AG20443 (cell line): ENCODE measurements around the gene GALNT2.

Source experiments
- DNase-seq: peaks from one replicate; pipeline ENCODE4 v3.0.0; 2012; ENCODE audit warnings: low spot score, mixed read lengths

The GALNT2 gene

DNA sequence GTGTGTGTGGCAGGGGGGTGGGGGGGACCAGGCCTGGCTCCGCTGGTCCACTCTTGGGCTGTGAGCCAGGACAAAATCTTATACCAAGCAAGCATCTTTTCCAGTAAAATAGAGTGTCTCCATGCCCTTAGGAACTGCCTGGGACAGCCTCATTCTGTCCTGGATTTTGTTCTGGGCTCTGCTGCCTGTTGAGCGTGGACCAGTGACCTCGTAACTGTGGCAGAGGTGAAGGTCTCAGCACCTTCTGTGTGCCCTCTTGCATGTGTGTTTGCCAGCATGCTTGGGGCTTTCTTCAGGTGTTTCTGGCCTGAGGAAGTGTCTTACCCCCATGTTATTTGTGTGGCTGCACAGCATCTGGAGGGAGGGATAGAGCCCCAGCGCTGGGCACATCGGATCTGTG lies 45.7 kb downstream of the GALNT2 start:
- DNase-seq, result no peak

DNA sequence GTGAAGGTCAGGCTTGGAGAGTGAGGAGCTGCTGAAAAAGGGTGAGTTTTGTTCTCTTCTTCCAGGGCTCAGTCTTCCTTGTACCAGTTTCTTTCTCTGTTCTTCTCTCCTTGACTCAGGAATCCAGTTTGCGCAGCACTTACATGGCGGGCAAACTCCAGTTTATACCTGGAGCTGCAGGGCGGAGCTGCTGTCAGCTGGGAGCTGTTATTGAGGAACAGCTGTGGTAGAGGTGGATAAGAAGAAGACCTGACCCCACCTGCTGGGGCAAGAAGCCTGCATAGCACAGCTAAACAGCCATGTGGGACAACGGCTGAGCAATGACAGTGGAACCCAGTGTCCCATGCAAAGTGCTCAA lies 46.2 kb downstream of the GALNT2 start:
- no peak for DNase-seq

DNA sequence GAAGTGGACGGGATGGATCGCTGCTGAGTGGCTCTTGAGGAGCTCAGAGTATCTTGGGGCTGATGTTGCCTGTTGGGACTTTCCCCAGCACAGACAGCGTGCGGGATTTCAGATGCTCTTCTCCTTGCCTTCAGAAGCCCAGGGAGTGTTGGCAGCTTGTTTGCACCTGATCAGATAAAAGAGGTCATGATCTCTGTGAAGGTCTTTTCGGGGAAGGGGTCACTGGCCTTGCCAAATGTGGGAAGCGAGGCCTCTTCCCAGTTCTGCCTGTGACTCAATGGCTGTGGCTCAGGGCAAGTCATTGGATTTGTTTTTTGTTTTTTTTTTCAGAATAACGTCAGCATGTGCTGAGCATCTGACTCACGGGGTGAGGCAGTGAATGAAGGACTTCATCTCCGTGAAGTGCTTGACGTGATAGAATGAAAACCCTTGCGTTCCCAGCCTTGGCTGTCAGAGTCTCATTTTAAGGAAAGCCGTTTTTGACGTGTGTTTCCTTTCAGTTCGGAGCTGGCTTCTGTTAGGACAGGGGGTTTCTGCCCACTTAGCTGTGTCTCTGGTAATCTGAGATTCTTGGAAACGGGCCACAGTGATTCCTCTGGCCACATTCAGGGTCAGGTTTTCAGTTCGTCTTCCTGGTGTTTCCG lies 46.7 kb downstream of the GALNT2 start:
- DNase-seq, result peak; percentile 91

DNA sequence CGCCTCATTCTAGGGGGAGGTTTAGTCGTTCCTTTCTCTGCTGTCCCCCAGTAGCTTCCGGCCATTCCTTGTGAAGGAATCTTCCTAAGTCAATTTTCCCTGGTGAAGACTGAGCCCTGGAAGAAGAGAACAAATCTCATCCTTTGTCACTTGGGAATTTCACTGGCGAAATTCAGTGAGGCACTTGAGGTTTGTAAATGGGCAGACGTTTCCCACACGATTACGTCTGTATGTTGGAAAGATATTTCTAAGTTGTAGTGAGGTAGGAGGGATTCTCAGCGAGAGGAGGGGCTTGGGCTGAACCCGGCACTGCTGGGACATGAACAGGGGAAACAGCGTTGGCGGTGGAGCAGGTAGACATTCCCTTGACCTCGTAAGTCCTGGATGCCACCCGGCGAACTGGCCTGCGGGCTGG lies 47.2 kb downstream of the GALNT2 start:
- DNase-seq, result no peak

DNA sequence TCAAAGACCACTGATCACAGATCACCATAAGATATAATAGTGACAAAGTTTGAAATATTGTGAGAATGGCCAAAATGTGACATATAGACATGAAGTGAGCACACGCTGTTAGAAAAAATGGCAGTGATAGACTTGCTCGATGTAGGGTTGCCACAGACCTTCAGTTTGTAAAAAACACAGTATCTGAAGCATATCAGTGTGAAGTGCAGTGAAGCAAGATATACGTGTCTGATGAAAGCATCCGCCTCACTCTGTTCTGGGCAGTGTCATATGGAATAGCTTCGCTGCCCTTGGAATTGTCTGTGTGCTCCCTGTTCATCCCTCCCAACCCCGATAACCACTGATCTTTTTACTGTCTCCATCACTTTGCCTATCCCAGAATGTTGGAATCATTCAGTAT lies 50.7 kb downstream of the GALNT2 start:
- no peak for DNase-seq

DNA sequence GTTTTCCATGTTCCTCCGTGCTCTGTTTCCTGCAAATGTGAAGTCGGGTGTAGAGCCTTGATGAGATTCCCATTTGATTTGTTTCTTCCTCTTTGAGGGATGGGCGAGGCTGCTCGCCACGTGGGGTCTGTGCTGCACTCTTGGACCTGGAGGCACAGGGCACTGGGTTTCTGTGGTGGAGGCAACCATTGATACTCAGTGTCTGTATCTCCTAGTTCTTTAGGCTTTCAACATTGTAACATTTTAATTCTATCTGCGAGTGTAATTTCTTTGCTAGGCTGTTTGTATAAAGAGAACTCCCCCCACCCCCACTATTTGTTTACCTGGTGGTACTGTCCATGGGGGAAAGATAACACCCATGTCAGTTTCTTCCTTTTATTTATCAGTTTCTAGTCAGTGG lies 52.3 kb downstream of the GALNT2 start:
- no peak for DNase-seq

DNA sequence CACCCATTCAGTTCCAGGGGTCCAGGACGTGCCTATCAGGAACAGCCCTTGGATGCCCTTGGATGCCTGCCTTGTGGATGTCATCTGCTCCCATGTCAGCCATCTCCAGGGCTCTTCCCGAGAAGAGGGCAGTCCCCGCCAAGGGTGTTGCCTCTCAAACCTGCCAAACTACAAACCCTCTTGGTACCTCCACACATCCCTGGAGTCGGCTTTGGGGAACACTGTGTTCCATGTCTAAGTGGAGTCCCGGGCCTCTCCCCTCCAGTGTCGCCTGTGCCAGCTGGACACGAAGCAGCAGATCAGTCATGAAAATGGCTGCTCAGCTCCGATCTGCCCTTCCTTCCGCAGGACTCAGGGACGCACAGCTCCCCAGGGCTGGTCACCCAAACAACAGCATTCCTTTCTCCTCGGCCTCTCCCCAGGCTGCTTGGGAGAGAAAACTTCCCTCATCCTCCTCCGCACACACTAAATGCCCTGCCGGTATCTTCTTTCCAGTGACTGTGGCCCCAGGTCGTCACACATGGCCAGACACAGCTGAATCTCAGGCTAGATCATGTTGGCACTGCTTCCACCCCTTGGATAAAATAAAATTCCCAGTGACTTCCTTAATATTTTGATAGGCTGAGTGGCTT lies 53.4 kb downstream of the GALNT2 start:
- DNase-seq, result no peak

DNA sequence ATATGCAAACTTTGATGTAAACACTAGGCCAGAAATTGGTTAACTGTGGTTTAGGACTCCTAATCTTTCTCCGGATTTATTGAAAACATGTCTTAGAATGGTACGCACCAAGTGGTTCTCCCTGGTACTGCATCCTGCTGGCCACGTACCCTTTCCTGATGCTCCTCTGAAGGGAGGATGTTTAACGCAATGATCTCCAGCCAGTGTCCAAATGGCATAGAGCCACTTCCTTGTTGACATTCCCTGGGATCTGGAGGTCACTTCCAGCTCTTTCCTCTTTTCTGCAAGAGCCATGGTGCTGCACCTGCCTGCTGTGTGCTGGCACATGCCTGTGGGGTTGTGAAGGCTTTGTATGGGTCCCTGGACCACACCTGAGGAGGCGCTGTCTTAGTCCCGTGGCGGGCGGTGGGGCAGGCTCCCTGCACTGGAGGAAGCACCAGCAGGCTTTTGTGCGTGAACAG lies 53.9 kb downstream of the GALNT2 start:
- DNase-seq, result no peak

DNA sequence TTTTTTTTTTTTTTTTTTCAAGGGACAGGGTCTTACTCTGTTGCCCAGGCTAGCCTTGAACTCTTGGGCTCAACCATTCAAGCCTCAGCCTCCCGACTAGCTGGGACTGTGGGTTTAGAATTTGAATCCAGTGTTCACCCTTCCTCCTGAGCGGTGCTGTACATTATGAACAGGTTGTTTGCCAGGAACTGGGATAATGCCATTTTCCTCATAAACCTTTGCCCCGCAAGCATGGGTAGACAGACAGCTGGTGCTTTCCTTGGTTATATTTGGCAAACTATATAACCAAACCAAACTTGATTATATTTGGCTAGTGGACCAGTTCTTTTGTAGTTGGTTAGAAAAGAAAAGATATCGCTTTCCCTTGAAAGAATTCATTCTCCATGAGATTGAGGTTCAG lies 54.9 kb downstream of the GALNT2 start:
- no peak for DNase-seq

DNA sequence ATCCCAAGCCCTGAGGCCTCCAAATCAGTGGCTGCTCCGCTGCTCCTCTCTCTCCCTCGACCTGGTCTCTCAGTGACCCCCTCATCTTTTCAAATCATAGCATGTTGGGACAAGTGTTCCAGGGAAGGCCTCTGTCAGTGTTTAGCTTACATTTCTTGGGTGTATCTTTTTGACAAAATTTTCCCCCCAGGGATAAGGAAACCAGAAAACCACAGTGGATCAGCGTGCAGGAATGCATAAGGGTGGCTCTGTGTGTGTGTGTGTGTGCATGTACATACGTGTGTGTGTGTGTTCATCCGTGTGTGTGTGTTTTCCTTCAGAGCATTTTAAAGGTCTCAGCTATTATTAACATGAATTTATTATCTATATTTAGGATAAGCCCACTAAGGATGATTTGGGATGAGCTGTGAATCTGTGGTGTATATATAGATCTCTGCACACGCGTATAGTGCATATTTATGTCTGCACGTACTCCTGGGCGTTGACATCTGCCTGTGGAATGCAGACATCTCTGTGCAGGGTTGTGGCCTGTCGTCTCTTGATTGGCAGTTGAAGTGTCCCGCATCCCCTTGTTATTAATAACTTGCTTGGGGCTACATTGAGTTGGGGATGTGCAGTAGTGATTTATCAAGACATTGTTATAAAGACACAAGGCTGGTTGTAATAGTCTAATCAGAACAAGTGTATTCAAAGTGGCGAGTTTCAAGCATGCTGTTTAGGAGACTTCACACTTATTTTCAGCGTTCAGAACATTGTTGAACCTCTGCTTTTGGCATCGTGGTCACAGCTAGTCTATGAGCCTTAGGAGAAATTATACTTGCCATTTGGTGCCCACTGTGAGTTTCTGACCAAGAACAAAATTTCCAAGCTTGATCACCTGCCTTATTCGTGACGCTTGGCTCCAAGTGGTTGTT lies 55.6 kb downstream of the GALNT2 start:
- DNase-seq, result no peak

DNA sequence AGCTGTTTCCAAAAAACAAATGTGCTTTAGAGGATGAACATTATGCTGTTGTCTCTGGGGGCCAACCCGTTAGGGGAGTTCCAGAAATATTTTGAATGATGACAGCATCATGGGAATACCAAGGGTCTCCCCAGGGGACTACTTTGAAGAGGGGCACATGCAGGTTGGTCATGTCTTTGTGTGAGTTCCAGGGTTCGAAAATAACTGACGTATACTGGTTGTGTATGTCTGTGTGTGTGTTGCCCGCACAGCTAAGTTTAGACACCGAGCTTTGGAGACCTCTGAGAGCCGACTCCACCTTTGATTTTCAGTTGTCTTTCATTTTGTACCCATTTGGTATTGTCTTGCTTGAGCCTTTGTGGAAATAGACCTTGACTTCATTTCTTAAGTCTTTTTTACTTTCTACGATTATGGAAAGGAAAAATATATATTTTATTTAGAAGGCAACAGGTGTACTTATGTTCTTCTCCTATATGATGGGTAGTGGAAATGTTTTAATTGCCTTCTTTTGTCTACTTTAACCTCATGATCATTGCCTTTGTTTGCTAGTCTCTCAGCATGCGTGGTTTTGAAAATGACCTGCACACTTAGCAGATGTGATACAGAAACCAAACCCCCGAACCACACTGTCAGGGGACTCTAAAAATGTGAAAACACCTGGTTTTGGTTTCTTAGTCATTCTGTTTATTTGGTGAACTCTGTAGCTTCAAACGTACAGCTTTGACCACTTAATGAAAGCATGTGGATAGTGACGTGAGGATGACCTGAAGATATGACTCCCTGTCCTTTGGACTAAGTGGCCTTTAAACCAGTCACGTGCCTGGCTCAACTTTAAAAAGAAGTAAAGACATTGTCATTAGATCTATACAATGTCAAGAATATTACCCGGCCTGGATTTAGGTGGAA lies 56.5 kb downstream of the GALNT2 start:
- no peak for DNase-seq

DNA sequence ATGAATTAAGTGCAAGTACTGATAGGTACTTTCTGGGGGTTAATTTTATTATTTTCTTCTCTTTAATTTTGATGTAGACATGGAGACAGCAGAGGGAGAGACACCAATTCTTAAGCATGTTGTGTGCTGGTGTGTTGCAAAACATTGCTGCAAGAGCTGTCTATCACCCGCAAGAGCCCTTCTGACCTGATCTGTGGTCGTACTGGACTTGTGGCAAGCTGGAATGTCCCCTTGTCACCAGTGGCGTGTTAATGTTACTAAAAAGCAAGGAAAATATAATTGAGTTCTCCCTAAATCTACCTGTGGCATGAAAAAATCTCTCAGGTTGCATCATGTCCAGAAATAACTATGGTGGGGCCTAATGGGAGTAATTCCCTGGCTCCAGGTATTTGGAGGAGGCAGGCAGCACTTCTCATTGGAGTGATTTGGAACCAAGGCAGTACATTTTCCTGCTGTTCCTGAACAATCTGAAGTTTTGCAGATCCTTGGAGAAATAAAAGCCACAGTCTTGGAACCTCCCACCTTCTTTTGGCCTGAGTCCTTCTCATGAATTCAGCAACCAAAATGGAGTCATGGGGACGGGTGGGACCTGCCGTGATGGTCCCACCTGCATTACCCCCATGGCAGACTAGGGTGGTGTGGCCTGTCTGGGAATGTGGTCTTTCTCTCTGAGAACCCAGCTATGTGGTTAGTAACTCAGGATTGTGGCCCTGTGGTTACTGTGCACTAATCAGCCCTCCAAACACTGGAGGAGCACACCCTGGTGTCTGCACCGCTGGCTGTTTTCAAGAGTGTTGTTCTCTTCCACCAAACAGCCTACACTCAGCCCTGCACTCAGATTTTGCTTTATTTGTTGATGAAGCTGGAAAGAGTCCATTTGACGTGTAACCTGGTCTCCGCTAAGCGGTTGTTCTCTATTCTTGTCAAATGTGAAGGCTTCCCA lies 57.4 kb downstream of the GALNT2 start:
- no peak for DNase-seq

DNA sequence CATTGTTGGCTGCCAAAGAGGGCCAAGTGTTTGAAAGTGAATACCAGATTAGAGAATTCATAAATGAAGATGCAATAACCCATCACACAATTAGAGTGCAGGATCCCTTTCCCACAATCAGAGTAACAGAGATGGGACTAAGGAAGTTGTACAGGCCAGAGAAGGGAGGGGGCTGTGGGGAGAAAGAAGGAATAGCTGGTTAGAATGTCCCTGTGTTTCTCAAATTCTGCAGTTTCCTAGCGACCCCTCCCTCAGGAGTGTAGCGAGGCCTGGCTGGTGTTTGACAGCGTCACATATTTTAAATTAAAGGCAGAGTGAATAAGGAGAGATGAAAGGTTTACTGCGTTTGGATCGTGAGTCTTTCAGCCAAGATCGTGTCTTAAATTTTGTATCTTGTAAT lies 58.1 kb downstream of the GALNT2 start:
- no peak for DNase-seq

DNA sequence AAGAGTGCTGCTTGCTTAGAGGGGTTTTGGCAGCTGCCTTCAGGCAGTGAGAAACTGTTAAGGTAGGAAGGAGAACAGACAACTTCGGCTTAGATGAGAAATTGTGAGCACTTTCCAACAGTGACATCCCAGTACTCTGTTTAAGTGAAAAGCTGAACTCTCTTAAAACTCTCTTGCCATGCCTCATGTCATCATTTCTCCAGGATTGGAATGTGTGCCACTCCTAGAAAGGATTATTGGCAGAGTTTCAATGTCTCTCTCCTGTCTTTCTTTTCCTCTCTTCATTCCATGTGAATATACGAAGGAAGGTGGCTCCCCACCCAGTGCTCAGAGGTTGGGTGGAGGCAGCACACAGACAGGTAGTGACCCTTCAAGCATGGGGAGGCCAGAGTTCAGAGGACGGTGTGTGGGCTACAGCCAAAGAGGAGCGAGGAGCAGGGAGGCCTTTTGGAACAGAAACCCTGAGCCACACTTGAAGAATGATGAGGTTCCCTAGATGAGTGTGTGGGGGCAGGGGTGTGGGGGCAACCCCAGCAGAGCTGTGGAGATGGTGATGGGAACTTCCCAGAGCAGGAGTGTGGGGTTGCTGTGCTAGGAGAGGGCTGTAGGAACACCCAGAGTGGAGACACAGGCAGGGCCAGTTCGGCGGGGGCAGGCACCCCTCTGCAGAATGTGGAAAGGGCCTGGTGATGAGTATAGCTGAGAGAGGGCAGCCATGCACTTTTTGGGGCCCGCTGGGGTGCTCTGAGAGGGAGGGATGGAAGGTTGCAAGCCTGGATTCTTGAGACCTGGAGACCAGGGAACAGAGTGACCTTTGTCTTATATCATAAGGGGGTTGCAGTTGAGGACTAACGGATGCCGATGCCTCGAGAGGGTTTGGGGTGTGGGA lies 58.8 kb downstream of the GALNT2 start:
- peak; percentile 44 for DNase-seq

DNA sequence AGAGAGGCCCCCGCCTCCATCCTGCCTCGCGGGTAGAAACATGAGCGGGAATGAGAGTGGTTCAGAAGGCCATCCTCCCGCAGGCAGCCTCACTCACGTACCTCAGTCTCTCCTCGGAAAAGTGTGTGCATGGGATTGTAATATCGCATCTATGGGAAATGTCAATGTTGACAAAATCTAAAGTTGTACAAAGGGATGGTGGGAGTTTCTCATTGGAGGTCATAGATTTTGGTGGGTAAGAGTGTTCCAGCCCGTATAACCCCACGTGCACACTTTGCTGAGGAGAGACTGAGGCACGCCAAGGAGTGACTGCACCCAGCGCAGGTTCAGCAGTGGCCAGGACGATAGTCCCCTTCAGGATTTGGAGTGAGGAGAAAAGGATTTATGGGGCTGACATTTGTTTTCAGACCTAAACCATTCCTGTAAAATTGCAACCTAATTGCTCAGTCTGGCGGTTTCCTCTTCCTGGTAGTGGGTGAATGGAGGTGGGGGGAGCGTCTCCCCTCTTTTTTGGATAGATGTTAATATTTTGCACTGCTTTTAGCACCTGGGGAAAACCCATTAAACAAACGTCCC lies 59.6 kb downstream of the GALNT2 start:
- DNase-seq, result no peak

DNA sequence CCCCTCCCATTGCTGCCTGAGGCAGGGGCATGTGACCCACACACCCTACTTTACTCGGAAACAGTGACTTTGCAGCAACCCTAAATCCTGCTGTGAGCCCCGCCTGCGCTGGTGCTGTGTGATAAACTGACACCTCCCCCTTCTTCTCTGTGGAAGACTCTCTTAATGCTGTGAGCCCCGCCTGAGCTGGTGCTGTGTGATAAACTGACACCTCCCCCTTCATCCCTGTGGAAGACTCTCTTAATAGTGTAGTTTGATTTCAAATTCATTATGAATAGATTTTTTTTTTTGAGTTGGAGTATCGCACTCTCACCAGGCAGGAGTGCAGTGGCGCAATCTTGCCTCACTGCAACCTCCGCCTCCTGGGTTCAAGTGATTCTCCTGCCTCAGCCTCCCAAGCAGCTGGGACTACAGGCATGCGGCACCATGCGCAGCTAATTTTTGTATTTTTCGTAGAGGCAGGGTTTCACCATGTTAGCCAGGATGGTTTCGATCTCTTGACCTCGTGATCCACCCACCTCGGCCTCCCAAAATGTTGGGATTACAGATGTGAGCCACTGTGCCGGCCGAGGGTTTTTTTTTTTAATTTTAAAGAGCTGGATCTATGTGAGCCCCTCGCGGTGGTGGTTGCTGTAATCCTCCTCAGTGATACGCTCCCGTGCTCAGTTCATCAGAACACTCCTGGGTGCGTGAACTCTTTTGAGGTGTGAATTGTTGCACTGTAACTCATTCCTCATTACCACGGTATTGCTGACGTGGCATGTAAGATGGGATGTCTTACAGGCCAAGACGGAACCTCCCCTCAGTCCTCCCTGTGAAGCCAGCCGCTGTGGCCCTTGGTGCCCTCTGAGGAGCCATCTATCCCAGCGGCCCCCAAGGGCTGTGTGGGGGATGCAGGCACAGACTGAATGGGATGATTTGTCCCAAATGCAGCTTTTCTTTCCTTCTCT lies 60.3 kb downstream of the GALNT2 start:
- DNase-seq, result no peak

DNA sequence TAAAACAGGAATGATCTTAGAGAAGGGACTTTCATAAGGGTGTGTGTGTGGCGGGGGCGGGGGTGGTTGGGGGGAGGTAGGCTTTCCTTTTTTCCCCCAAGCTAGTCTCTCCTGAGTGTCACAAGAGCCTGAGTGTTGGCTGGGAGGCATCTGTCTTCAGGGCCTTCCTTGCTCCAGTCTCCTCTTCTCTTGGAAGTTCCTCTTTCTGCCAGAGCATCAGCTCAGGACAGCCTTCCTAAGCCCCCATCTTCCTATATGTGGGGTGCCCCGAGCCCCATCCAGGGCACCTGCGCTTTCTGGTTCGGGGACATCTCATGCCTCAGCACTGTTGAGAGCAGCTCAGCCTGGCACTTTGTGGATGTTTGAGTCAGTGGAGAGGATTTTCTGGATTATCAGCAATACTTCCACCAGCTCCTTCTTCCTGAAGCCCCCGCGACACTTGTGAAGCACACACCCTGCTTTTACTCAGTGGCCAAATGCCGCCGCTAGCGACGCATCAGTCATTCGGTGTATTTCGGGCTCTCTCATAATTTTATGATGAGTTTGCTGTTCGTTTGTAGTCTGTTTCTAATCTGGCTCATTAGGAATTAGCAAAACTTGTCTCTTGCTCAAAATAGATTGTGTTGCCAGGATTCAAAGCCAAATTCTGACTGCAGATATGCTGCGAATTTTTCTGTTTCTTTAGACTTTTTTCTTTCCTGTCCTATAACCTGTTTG lies 61.7 kb downstream of the GALNT2 start:
- peak; percentile 34 for DNase-seq

DNA sequence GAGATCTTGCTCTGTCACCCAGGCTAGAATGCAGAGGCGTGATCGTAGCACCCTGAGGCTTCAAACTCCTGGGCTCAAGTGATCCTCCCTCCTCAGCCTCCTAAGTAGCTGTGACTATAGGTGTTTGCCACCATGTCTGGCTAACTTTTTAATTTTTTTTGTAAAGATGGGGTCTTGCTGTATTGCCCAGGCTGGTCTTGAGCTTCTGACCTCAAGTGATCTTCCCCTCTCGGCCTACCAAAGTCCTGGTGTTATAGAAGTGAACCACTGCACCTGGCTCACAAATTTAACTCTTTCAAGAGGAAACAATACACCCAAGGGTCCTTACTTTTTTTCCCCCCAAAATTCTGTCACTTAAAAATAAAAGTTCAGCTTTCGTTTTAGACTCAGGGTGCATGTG lies 62.3 kb downstream of the GALNT2 start:
- no peak for DNase-seq
